Epithelial cell of proximal tubule (primary cell): ENCODE results near the gene NEIL1. TPM values are rescaled to one million over a fixed set of nuclear protein-coding genes. Genes with fewer than 3 reads are reported as not detected.
"Not testable (repeated sequence)": the region's sequence is repeated elsewhere in the genome, so short reads cannot be mapped to it uniquely, and the experiment has no call there.

Experiments
- DNase-seq: peaks from one replicate; pipeline ENCODE4 v3.0.0-alpha.2; 2011; ENCODE audit warnings: low read depth
- H3K4me3 ChIP-seq: 2 replicates; pipeline ENCODE4 v1.5.1; 2011; ENCODE audit warnings: low read depth, mild to moderate bottlenecking, low read length
- total RNA-seq: library from RNA; depleted of rRNA; stranded (reverse); fragments of >200 nt; gene quantifications from 2 replicates; pipeline ENCODE4 v1.2.3, GENCODE V29; 2015
- TF ChIP-seq, protein P1 (sequence below): conservative IDR thresholded peaks from 2 replicates; pipeline ENCODE4 v1.5.1; 2012; ENCODE audit warnings: low read depth, mild to moderate bottlenecking, low read length

The NEIL1 gene
- total RNA-seq, 1 donor from 2014 or later: 7.6 TPM

DNA sequence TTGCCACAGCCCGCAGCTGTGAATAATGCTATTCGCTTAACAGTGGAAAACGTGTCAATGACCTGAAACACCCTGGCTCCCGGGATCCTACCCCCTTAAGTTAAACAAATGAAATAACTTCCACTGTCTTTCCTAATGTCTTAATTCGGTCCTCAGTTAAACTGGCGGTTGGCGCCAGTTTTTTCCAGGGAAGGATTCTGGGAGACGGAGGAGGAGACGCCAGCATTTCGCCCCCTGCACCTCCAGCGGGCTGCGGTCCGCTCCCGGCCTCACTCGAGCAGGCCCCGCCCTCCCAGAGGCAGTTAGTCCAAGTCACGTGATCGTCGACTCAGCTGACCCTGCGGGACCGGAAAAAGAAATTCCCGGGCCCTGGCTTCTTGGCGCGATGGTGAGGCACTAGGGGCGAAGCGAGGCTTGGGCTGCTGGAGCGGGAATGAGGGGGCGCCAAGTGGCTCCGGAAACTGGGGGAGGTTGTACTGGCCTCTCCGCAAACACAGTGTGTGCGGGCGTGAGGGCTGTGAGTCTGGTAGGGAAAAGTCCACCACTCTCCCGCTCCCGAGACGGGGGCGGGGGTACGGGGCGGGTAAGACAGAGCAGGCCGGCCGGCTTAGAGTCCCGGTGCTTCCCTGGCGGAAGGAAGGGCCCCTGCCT lies 11.0 kb upstream of the NEIL1 start, which contains the start of gene COMMD4:
Gene COMMD4, plus strand, starts transcription at position 359 of the 651 bp plus-strand sequence. Its CDS starts 27 bp downstream, at position 386.
- TF ChIP-seq, protein P1, sequence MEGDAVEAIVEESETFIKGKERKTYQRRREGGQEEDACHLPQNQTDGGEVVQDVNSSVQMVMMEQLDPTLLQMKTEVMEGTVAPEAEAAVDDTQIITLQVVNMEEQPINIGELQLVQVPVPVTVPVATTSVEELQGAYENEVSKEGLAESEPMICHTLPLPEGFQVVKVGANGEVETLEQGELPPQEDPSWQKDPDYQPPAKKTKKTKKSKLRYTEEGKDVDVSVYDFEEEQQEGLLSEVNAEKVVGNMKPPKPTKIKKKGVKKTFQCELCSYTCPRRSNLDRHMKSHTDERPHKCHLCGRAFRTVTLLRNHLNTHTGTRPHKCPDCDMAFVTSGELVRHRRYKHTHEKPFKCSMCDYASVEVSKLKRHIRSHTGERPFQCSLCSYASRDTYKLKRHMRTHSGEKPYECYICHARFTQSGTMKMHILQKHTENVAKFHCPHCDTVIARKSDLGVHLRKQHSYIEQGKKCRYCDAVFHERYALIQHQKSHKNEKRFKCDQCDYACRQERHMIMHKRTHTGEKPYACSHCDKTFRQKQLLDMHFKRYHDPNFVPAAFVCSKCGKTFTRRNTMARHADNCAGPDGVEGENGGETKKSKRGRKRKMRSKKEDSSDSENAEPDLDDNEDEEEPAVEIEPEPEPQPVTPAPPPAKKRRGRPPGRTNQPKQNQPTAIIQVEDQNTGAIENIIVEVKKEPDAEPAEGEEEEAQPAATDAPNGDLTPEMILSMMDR: no peak
- peak; percentile 45 for DNase-seq
- peak within 1 kb of the TSS; percentile 88 for H3K4me3 ChIP-seq

DNA sequence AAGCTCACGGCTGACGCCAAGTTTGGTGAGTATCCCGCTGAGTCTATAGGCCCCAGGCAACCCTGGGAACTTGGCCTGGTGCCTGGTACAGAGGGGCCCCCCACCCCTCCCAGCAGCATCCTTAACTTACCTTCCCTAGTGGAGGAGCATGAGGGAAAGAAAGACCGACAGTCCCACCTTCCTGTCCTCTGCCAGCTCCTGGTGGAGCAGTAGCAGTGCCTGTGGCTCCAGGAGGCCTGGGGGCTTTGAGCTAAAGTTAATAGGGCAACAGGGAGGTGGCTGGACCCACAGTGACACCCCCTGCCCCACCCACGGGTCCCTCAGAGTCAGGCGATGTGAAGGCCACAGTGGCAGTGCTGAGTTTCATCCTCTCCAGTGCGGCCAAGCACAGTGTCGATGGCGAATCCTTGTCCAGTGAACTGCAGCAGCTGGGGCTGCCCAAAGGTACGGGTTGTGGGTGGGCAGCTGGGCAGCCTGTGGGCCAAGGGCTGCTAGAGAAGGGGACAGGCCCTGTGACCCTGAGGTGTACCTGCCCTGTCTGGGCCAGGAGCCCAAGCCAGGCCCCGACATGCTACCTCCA lies 8.1 kb upstream of the NEIL1 start:
- TF ChIP-seq, protein P1: no peak
- no peak for DNase-seq
- H3K4me3 ChIP-seq: no peak overlapping the region

DNA sequence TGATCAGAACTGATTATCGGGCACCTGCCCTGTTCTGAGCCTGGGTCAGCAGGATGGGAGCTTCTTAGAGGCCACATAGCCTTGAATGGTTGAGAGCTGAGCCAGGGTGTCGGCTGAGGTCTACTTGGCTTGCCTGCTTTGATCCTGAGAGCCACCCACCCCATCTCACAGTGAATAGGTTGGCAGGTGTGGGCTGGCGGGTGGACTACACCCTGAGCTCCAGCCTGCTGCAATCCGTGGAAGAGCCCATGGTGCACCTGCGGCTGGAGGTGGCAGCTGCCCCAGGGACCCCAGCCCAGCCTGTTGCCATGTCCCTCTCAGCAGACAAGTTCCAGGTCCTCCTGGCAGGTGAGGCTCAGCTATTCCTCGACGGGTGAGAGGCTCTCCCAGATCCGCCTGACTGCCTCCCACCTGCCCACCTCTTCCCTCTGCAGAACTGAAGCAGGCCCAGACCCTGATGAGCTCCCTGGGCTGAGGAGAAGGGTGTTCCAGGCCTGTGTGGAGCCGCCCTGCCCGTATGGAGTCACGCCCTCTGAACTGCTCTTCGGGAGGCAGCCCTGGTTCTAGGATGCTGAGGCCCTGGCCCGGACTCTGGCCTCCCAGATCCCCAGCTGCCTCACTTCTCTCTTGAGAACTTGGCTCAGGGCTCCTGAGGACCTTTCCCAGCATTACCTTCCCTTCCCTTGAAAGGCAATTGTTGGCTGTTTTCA lies 7.2 kb upstream of the NEIL1 start:
- H3K4me3 ChIP-seq: no peak overlapping the region
- no peak for DNase-seq
- TF ChIP-seq, protein P1: no peak

GRCh38 chr15:75342221-75342620 lies 4.6 kb upstream of the NEIL1 start:
- DNase-seq: no peak
- TF ChIP-seq, protein P1: no peak
- H3K4me3 ChIP-seq: no peak overlapping the region

DNA sequence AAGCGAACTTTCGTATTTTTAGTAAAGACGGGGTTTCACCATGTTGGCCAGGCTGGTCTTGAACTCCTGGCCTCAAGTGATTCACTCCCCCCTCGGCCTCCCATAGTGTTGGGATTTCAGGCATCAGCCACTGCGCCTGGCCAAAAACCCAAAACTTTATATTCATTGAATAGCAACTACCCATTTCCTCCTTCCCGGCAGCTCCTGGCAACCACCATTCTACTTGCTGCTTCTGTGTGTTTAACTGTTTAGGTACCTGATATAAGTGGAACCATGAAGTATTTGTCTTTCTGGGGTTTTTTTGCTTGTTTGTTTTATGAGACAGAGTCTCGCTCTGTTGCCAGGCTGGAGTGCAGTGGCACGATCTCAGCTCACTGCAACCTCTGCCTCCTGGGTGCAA lies 2.9 kb upstream of the NEIL1 start:
- DNase-seq, H3K4me3 ChIP-seq: not testable (repeated sequence)

GRCh38 chr15:75347222-75348033 lies 589 bp downstream of the NEIL1 start:
- TF ChIP-seq, protein P1: no peak
- peak overlapping the region; percentile 97 for H3K4me3 ChIP-seq
- DNase-seq: no peak

GRCh38 chr15:75348034-75348561 lies 1.3 kb downstream of the NEIL1 start:
- H3K4me3 ChIP-seq: peak overlapping the region; percentile 97
- no peak for DNase-seq
- TF ChIP-seq, protein P1: no peak
